MCF 10A (cell line): ENCODE data around the gene ARMC6. TPM values are rescaled to one million over a fixed set of nuclear protein-coding genes. Genes with fewer than 3 reads are reported as not detected.

Experiments
- BruUV-seq: library from RNA; stranded (reverse); fragments of 400-500 nt; replicated peaks from 2 replicates; lab custom pipeline; 2021; lab: Mats Ljungman, UMichigan
- CTCF ChIA-PET: fragments of 300-600 bp; sonication (Branson Sonifier 250); formaldehyde crosslinking; extraction: SDS; loops from one replicate; lab custom pipeline; 2021; ENCODE audit warnings: antibody characterized with exemption, inconsistent platforms; lab: Yijun Ruan, JAX
- POLR2A ChIA-PET: fragments of 300-600, 350-650 bp; sonication (Branson Sonifier 250); formaldehyde crosslinking; extraction: SDS; loops from one replicate; lab custom pipeline; 2020; ENCODE audit warnings: antibody characterized with exemption, inconsistent platforms; lab: Yijun Ruan, JAX
- DNase-seq: peaks from one replicate; pipeline ENCODE4 v3.0.0-alpha.2; 2018; ENCODE audit not compliant: unreplicated experiment
- H3K27ac Mint-ChIP-seq: one replicate; pipeline ENCODE4 v1.8.0; 2022; ENCODE audit warnings: mild to moderate bottlenecking, low read depth, mixed read lengths; ENCODE audit not compliant: unreplicated experiment
- H3K27me3 Mint-ChIP-seq: one replicate; pipeline ENCODE4 v1.8.0; 2022; ENCODE audit warnings: mixed read lengths; ENCODE audit not compliant: insufficient read depth, unreplicated experiment
- H3K36me3 Mint-ChIP-seq: one replicate; pipeline ENCODE4 v1.8.0; 2022; ENCODE audit warnings: mild to moderate bottlenecking, moderate library complexity, mixed read lengths; ENCODE audit not compliant: insufficient read depth, unreplicated experiment
- H3K4me1 Mint-ChIP-seq: one replicate; pipeline ENCODE4 v1.8.0; 2022; ENCODE audit warnings: mixed read lengths; ENCODE audit not compliant: insufficient read depth, unreplicated experiment
- H3K4me3 Mint-ChIP-seq: one replicate; pipeline ENCODE4 v1.8.0; 2022; ENCODE audit warnings: mild to moderate bottlenecking, moderate library complexity, mixed read lengths; ENCODE audit not compliant: unreplicated experiment
- H3K9me3 Mint-ChIP-seq: one replicate; pipeline ENCODE4 v1.8.0; 2022; ENCODE audit warnings: mixed read lengths; ENCODE audit not compliant: unreplicated experiment
- intact Hi-C: fragments of 100-400 bp; cut with micrococcal nuclease; formaldehyde crosslinking; loops from 2 replicates; pipeline ENCODE4 v1.14.1; 2022
- total RNA-seq: library from RNA; stranded (reverse); gene quantifications from 2 replicates; pipeline ENCODE4 v1.2.3, GENCODE V29; 2022
- TF ChIP-seq, protein P1 (sequence below): fragments of 200-600 bp; IDR thresholded peaks from one replicate; pipeline ENCODE4 v1.8.0; 2022; ENCODE audit warnings: antibody characterized with exemption, mild to moderate bottlenecking; ENCODE audit not compliant: unreplicated experiment

Gene ARMC6
- total RNA-seq, 1 experiment from 2014 or later: 37.1 TPM

DNA sequence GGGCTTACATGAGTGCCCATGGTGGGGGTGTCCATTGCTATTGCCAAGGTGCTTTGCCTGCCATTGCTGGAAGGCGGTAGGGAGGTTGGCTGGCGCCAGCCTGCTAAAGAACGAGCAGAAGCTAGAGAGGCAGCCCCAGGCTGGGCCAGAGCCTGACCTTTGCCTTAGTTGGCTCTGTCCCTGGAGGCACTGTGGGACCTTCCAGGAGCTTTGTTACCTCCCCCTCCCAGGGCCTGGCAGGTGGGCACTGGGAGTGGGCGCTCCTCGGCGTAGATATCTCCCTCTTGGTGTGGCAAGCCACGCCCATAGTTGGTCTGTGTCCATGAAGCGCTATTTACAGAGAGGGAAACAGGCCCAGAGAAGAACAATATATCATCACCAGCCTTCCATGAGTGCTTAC, 28.1 kb downstream of the ARMC6 start:
- TF ChIP-seq, protein P1, sequence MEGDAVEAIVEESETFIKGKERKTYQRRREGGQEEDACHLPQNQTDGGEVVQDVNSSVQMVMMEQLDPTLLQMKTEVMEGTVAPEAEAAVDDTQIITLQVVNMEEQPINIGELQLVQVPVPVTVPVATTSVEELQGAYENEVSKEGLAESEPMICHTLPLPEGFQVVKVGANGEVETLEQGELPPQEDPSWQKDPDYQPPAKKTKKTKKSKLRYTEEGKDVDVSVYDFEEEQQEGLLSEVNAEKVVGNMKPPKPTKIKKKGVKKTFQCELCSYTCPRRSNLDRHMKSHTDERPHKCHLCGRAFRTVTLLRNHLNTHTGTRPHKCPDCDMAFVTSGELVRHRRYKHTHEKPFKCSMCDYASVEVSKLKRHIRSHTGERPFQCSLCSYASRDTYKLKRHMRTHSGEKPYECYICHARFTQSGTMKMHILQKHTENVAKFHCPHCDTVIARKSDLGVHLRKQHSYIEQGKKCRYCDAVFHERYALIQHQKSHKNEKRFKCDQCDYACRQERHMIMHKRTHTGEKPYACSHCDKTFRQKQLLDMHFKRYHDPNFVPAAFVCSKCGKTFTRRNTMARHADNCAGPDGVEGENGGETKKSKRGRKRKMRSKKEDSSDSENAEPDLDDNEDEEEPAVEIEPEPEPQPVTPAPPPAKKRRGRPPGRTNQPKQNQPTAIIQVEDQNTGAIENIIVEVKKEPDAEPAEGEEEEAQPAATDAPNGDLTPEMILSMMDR: no peak
- no peak for DNase-seq
- ChIA-PET POLR2A (no interaction called here), CTCF (interaction anchor here (0.7 kb wide), 1 partner anchor 110 kb away, joined by 3 read pairs; no protein-coding TSS in a partner anchor)
- intact Hi-C loops: loop anchor here (5.0 kb wide), 1 partner anchor 76 kb away; the partner anchor contains the start of gene TMEM161A
- Mint-ChIP-seq H3K36me3 (peaks cover 18% of the 10 kb centered on the region), H3K27me3 (no peaks in the 10 kb centered on the region), H3K9me3 (no peaks in the 10 kb centered on the region), H3K27ac (no peak overlapping the region), H3K4me1 (peaks cover 15% of the 10 kb centered on the region), H3K4me3 (no peak overlapping the region)
- no TSS peak for BruUV-seq

DNA sequence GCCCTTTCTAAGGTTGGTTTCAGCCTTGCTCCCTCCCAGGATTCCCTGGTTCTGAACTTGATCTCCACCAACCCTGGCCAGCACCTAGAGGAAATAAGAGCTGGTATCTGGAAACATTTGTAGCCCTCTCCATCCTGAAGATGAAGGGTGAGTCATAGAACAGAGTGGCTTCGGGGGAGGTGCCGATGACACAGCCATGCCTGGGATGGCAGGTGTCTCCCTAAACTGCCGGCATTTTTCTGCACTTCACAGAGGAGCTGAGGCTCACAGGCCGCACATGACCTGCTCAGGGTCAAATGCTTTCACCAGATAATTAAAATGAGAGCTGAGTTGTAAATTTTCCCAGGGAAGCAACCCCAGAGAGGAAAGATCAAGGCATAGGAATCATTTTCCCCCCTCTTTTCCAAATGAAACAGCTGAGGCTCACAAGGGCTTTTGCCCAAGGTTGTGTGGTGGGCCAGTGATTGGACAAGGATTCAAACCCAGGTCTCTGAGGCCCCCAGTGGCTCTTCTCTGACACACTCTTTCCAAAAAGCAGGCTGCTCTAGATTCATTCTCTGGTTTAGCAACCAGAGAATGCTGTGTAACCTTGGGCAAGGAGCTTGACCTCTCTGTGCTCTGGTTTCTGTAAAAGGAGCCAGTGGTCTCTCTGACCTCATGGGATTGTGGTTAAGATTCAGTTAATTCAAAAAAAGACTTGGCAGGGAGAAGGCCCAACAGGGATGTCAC, 29.2 kb downstream of the ARMC6 start:
- Mint-ChIP-seq H3K27ac (no peak overlapping the region), H3K9me3 (no peaks in the 10 kb centered on the region), H3K36me3 (peaks cover 18% of the 10 kb centered on the region), H3K4me3 (peak overlapping the region; percentile 83), H3K4me1 (peaks cover 15% of the 10 kb centered on the region), H3K27me3 (no peaks in the 10 kb centered on the region)
- DNase-seq: peak; percentile 51
- ChIA-PET POLR2A (interaction anchor here (0.6 to 1.6 kb wide), 12 partner anchors 9 to 505 kb away, joined by 3 to 7 read pairs (median 3); partner anchors contain the start of genes COPE, KXD1 and NR2C2AP), CTCF (interaction anchor here (0.6 to 1.5 kb wide), 5 partner anchors 8 to 229 kb away, joined by 3 to 4 read pairs (median 3); no protein-coding TSS in a partner anchor)
- BruUV-seq: TSS peak; percentile 8
- TF ChIP-seq, protein P1: no peak
- intact Hi-C loops: loop anchor here (5.0 kb wide), 1 partner anchor 75 kb away; the partner anchor contains the start of gene TMEM161A

DNA sequence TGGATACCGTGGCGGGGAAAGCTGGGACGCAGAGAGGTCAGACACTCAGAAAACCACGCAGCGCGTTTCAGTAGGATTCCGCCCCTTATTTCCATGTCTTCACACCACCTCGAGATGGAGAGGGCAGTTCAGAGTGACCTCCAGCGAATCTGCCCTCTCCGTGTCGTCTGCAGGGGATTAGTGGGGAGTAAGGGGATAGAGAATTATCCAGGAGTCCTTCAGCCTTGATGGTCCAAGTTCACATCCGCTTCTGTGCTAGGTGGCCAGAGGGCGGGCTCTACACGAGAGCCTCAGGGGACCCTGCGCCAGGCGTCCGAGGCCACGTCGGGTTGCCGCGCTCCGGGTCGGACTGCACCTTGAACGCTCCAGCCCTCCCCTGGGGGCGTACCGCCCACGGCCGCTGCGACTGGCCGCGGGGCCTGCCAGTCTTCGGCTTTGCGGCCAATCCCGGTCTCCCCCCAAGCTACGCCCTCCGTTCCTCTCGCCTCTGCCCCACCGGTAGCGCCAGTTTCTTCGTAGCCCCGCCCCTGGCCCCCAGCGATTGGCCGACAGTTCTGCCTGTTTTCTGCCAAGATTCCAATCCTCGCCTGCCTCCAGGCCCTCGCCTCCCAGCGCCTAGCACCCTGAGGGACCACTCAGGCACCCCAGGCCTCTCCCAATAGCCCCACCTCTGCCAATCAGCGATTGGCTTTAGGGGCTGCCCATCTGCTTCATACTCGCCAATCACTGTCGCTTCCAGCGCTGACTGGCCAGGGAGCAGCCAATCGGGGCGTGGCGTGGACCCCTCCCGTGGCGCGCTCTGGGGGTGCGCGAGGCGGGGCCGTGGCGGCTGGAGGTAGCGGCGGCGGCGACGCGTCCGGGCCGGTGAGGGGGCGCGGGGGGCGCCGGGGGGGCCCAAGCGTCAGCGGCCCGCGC, 30.0 kb downstream of the ARMC6 start, which contains the start of gene SLC25A42:
Gene SLC25A42, plus strand, starts transcription at position 812 of the 915 bp plus-strand sequence. CDS start 32,131 bp downstream, outside the sequence.
- Mint-ChIP-seq H3K27ac (peak within 1 kb of the TSS; percentile 5), H3K4me3 (peak within 1 kb of the TSS; percentile 83), H3K4me1 (peaks cover 15% of the 10 kb centered on the region), H3K27me3 (no peaks in the 10 kb centered on the region), H3K9me3 (no peaks in the 10 kb centered on the region), H3K36me3 (peaks cover 18% of the 10 kb centered on the region)
- BruUV-seq: no TSS peak
- TF ChIP-seq, protein P1: no peak
- DNase-seq: peak; percentile 99
- intact Hi-C loops: loop anchor here (5.0 kb wide), 1 partner anchor 74 kb away; the partner anchor contains the start of gene TMEM161A
- ChIA-PET CTCF (interaction anchor here (0.7 to 1.5 kb wide), 5 partner anchors 9 to 79 kb away, joined by 3 to 4 read pairs (median 3); no protein-coding TSS in a partner anchor), POLR2A (interaction anchor here (0.7 to 1.6 kb wide), 8 partner anchors 10 to 145 kb away, joined by 3 to 7 read pairs (median 4); partner anchors contain the start of gene COPE)
